Measurements from ENCODE around the gene MYH8. TPM values are rescaled to one million over a fixed set of nuclear protein-coding genes. Genes with fewer than 3 reads are reported as not detected.

The MYH8 gene
- total RNA-seq, 1 experiment from 2014 or later: not detected

DNA sequence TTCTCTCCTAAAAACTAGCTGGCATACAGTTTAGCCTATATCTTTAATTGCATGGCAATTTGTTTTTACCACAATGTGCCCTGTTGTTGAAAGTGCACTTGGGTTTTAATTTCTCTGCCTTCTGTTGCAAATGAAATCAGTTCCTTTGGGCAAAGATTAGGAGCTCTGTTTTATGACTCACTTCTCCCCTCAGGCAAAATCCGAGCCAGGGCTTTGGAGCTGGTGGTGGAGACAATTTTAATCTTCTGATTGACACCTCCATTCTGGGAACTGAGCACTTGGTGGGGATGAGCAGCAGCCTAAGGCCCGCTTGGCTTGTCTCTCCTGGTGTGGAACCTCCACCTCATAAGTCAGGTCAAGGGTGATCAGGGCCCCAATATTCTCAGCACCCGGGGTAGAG lies 13.3 kb upstream of the MYH8 start:
- Mint-ChIP-seq H3K27me3 (ENCODE audit: unreplicated experiment) (no peaks in the 10 kb centered on the region), H3K4me1 (ENCODE audit: low read depth, unreplicated experiment) (no peaks in the 10 kb centered on the region), H3K27ac (ENCODE audit: unreplicated experiment) (no peak overlapping the region), H3K4me3 (ENCODE audit: low read depth, unreplicated experiment) (no peak overlapping the region), H3K9me3 (ENCODE audit: low read depth, unreplicated experiment) (peaks cover 18% of the 10 kb centered on the region), H3K36me3 (ENCODE audit: insufficient read depth, unreplicated experiment) (no peaks in the 10 kb centered on the region)
- CTCF ChIA-PET: no interaction called here
- no TSS peak for BruUV-seq (replicated peaks)
- TF ChIP-seq, protein P1, sequence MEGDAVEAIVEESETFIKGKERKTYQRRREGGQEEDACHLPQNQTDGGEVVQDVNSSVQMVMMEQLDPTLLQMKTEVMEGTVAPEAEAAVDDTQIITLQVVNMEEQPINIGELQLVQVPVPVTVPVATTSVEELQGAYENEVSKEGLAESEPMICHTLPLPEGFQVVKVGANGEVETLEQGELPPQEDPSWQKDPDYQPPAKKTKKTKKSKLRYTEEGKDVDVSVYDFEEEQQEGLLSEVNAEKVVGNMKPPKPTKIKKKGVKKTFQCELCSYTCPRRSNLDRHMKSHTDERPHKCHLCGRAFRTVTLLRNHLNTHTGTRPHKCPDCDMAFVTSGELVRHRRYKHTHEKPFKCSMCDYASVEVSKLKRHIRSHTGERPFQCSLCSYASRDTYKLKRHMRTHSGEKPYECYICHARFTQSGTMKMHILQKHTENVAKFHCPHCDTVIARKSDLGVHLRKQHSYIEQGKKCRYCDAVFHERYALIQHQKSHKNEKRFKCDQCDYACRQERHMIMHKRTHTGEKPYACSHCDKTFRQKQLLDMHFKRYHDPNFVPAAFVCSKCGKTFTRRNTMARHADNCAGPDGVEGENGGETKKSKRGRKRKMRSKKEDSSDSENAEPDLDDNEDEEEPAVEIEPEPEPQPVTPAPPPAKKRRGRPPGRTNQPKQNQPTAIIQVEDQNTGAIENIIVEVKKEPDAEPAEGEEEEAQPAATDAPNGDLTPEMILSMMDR (IDR thresholded peaks at IDR 0.05; ENCODE audit: unreplicated experiment): no peak
- no peak for DNase-seq
- intact Hi-C loops (cut with micrococcal nuclease; ENCODE audit: unreplicated experiment): no loop called here

GRCh38 chr17:10429421-10430045 lies 7.8 kb upstream of the MYH8 start:
- H3K4me1 Mint-ChIP-seq (ENCODE audit: low read depth, unreplicated experiment): no peaks in the 10 kb centered on the region
- DNase-seq: no peak
- intact Hi-C loops (cut with micrococcal nuclease; ENCODE audit: unreplicated experiment): no loop called here
- peaks cover 12% of the 10 kb centered on the region for H3K9me3 Mint-ChIP-seq (ENCODE audit: low read depth, unreplicated experiment)
- TF ChIP-seq, protein P1 (IDR thresholded peaks at IDR 0.05; ENCODE audit: unreplicated experiment): no peak
- BruUV-seq (replicated peaks): no TSS peak
- no peak overlapping the region for H3K4me3 Mint-ChIP-seq (ENCODE audit: low read depth, unreplicated experiment)
- CTCF ChIA-PET: no interaction called here
- H3K27me3 Mint-ChIP-seq (ENCODE audit: unreplicated experiment): no peaks in the 10 kb centered on the region
- no peak overlapping the region for H3K27ac Mint-ChIP-seq (ENCODE audit: unreplicated experiment)
- H3K36me3 Mint-ChIP-seq (ENCODE audit: insufficient read depth, unreplicated experiment): no peaks in the 10 kb centered on the region

DNA sequence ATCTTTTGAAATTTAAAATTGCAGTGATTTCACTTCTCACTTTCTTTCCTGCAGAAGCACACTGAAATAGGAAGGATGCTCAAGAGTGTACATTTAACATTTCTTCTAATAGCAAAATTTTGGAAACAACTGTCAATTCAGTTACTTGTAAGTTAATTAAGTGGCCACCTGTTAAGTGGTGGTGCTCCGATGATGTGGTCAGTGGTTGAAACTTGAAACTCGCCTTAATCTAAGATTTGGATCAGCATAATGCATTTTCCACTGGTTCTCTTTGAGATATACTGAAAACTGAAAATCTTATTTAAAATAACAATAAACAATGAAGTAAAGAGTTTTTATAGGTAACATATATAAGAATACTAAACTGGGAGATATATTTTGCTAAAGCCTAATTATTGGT lies 7.0 kb upstream of the MYH8 start:
- Mint-ChIP-seq H3K36me3 (ENCODE audit: insufficient read depth, unreplicated experiment) (no peaks in the 10 kb centered on the region), H3K9me3 (ENCODE audit: low read depth, unreplicated experiment) (peaks cover 8% of the 10 kb centered on the region), H3K27ac (ENCODE audit: unreplicated experiment) (no peak overlapping the region), H3K4me1 (ENCODE audit: low read depth, unreplicated experiment) (no peaks in the 10 kb centered on the region), H3K4me3 (ENCODE audit: low read depth, unreplicated experiment) (no peak overlapping the region), H3K27me3 (ENCODE audit: unreplicated experiment) (no peaks in the 10 kb centered on the region)
- CTCF ChIA-PET: no interaction called here
- intact Hi-C loops (cut with micrococcal nuclease; ENCODE audit: unreplicated experiment): no loop called here
- no peak for DNase-seq
- BruUV-seq (replicated peaks): no TSS peak
- TF ChIP-seq, protein P1 (IDR thresholded peaks at IDR 0.05; ENCODE audit: unreplicated experiment): no peak

GRCh38 chr17:10421211-10421610 lies 539 bp downstream of the MYH8 start:
- CTCF ChIA-PET: no interaction called here
- no peaks in the 10 kb centered on the region for H3K4me1 Mint-ChIP-seq (ENCODE audit: low read depth, unreplicated experiment)
- peaks cover 3% of the 10 kb centered on the region for H3K9me3 Mint-ChIP-seq (ENCODE audit: low read depth, unreplicated experiment)
- H3K27me3 Mint-ChIP-seq (ENCODE audit: unreplicated experiment): no peaks in the 10 kb centered on the region
- no peak for DNase-seq
- H3K27ac Mint-ChIP-seq (ENCODE audit: unreplicated experiment): no peak overlapping the region
- TF ChIP-seq, protein P1 (IDR thresholded peaks at IDR 0.05; ENCODE audit: unreplicated experiment): no peak
- BruUV-seq (replicated peaks): no TSS peak
- H3K4me3 Mint-ChIP-seq (ENCODE audit: low read depth, unreplicated experiment): no peak overlapping the region
- H3K36me3 Mint-ChIP-seq (ENCODE audit: insufficient read depth, unreplicated experiment): no peaks in the 10 kb centered on the region
- intact Hi-C loops (cut with micrococcal nuclease; ENCODE audit: unreplicated experiment): no loop called here
